ENCODE results near the gene SMPD4.
A peak's percentile ranks its signal among the peaks of the same experiment; 100 is the strongest.
"Not testable (repeated sequence)": the region's sequence is repeated elsewhere in the genome, so short reads cannot be mapped to it uniquely, and the experiment has no call there.

SMPD4 gene

GRCh38 chr2:130136546-130136945, 44.9 kb downstream of the SMPD4 start:
- H3K4me3 ChIP-seq; in situ Hi-C loops (cut with MboI; ENCODE audit: low sequenced_read_pairs); H3K36me3 ChIP-seq (replicated peaks); DNase-seq (ENCODE audit: low spot score in 2 of 2); H3K9me3 ChIP-seq; H3K4me1 ChIP-seq; H3K27me3 ChIP-seq (ENCODE audit: low read depth): not testable (repeated sequence)

DNA sequence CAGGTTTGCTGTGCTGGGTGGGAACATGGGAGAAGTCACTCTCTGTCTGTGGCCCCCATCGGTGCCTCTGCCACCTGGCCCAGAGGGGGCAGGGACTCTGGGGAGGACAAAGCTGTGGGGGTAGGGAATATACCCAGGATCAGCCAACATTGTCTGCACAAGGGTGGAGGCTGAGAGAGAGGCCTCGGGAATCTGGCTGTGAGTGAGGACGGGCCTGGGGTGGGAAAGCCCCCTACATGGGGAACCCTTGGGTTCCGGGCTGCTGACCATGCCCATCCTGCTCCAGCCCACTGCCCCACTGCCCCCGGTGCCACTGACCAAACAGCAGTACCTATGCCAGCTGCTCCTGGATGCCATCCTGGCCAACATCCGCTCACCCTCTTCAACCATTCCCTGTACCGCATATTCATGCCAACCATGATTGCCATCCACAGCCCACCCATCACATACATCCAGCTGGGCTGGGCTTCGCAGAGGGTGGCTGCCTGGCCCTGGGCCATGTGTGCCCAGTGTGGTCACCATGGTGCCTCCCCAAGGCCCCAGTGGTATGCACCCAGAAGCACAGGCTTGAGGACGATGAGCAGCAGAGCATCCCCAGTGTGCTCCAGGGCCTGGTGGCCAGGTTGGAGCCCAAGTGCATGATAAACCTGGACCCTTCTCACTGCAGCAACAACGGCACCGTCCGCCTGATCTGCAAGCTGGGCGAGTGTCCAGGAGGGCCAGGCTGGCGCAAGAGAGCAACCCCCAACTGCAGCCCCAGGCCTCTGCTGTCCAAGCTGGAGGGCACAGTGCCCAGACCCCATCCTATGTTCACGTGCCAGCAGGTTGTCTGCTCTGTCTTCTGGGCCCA, 45.5 kb downstream of the SMPD4 start:
- Histone ChIP-seq H3K4me3 (no peak overlapping the region), H3K27me3 (ENCODE audit: low read depth) (no peaks in the 10 kb centered on the region), H3K36me3 (replicated peaks) (no peaks in the 10 kb centered on the region), H3K4me1 (no peaks in the 10 kb centered on the region), H3K9me3 (no peaks in the 10 kb centered on the region)
- DNase-seq (ENCODE audit: low spot score in 2 of 2): no peak
- in situ Hi-C loops (cut with MboI; ENCODE audit: low sequenced_read_pairs): no loop called here

DNA sequence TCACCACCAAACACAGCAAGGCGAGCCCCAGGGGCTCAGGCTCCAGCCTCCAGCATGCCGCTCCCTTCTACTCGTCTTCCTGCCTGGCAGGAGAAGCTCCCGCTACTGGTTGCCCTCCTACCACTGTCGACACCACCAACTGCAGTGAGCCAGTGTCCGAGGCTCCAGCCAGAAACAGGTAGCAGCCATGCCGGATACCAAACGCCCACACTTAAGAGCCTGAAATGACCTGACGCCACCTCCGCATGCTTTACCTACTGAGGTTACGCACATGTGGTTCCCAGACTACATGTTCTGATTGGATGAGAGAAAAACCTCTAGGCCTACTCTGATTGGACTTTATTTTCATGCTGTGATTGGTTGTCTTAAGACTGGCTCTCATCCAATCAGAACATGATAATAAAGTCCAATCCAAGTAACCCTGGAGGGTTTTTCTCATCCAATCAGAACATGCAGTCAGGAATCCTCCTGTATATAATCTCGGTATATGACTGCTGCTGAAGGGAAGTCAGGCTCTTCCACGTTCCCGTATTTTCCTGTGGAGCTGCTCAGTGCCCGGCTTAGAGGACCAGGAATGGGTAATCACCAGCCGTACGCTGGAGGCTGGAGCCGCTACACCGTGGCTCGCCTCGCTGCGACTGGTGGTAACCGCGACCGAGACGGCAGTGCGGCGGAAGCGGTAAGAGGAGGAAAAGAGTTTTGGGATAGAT, 52.1 kb downstream of the SMPD4 start, which contains the start of gene POTEF:
TSS of gene POTEF (minus strand) at position 103 of the 710 bp plus-strand sequence. CDS start 8,707 bp downstream, outside the sequence.
- H3K36me3 ChIP-seq (replicated peaks); H3K4me3 ChIP-seq; H3K27me3 ChIP-seq (ENCODE audit: low read depth); DNase-seq (ENCODE audit: low spot score in 2 of 2); in situ Hi-C loops (cut with MboI; ENCODE audit: low sequenced_read_pairs); H3K9me3 ChIP-seq; H3K4me1 ChIP-seq: not testable (repeated sequence)

GRCh38 chr2:130128464-130128863, 52.9 kb downstream of the SMPD4 start:
- H3K27me3 ChIP-seq (ENCODE audit: low read depth); H3K36me3 ChIP-seq (replicated peaks); DNase-seq (ENCODE audit: low spot score in 2 of 2); H3K4me3 ChIP-seq; H3K4me1 ChIP-seq; H3K9me3 ChIP-seq; in situ Hi-C loops (cut with MboI; ENCODE audit: low sequenced_read_pairs): not testable (repeated sequence)

DNA sequence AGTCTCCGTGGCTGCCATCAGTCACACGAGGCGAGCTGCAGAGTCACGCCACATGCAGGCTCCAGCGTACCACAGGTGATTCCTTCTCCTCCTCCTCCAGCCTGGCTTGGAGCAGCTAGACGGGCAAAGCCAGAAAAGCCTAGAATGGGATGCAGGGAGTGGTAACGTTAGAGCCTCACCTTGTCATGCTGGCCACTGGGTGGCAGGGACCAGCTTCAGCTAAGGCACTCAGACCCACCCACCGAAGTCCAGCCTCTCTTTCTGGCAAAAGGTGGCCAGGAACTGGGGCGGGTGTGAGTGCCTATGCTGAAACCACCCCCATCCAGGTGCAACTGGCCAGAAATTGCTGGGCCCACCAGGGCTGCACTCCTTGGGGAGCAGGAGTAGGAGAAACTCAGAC, 53.7 kb downstream of the SMPD4 start:
- H3K4me3 ChIP-seq; in situ Hi-C loops (cut with MboI; ENCODE audit: low sequenced_read_pairs); H3K9me3 ChIP-seq; DNase-seq (ENCODE audit: low spot score in 2 of 2); H3K36me3 ChIP-seq (replicated peaks); H3K27me3 ChIP-seq (ENCODE audit: low read depth); H3K4me1 ChIP-seq: not testable (repeated sequence)

GRCh38 chr2:130120924-130121323, 60.5 kb downstream of the SMPD4 start:
- DNase-seq (ENCODE audit: low spot score in 2 of 2); H3K4me3 ChIP-seq; H3K9me3 ChIP-seq; in situ Hi-C loops (cut with MboI; ENCODE audit: low sequenced_read_pairs); H3K4me1 ChIP-seq; H3K27me3 ChIP-seq (ENCODE audit: low read depth); H3K36me3 ChIP-seq (replicated peaks): not testable (repeated sequence)

- H3K4me1 ChIP-seq; in situ Hi-C loops (cut with MboI; ENCODE audit: low sequenced_read_pairs); H3K9me3 ChIP-seq; H3K4me3 ChIP-seq; H3K27me3 ChIP-seq (ENCODE audit: low read depth); H3K36me3 ChIP-seq (replicated peaks): not testable (repeated sequence)
- DNase-seq (ENCODE audit: low spot score in 2 of 2): peak in 1 of 2 experiments; percentile 25
These were observed 78.6 kb downstream of the SMPD4 start for GRCh38 chr2:130102597-130103363.

Data from HAP-1 (cell line).